Measurements from ENCODE around the gene KRT83.
"Not testable (repeated sequence)": the region's sequence is repeated elsewhere in the genome, so short reads cannot be mapped to it uniquely, and the experiment has no call there.

The KRT83 gene

GRCh38 chr12:52291267-52291935, 29.8 kb downstream of the KRT83 start, which contains the start of gene KRT81:
Gene KRT81 (minus strand): TSS chr12:52291534. CDS start chr12:52291465, 69 bp downstream.
- Histone ChIP-seq H3K9ac (ENCODE audit: low read length) (no peak within 1 kb of the TSS), H3K4me2 (ENCODE audit: low read depth, low read length) (no peak within 1 kb of the TSS), H3K4me1 (ENCODE audit: low read length) (no peaks in the 10 kb centered on the region), H4K20me1 (ENCODE audit: insufficient read depth, low read length) (no peaks in the 10 kb centered on the region), H3K27ac (ENCODE audit: low read length) (no peak within 1 kb of the TSS), H3K79me2 (ENCODE audit: low read length) (no peaks in the 10 kb centered on the region), H3K27me3 (replicated peaks; ENCODE audit: insufficient read depth, low read length) (peaks cover 8% of the 10 kb centered on the region), H3K4me3 (ENCODE audit: low read length) (no peak within 1 kb of the TSS), H3F3A (ENCODE audit: insufficient read depth, low read length) (no peaks in the 10 kb centered on the region), H3K9me2 (replicated peaks; ENCODE audit: insufficient read depth, low read length) (no peaks in the 10 kb centered on the region), H3K9me3 (replicated peaks; ENCODE audit: insufficient read depth, low read length) (no peaks in the 10 kb centered on the region), H3K36me3 (replicated peaks; ENCODE audit: insufficient read depth, low read length) (no peaks in the 10 kb centered on the region), H2AFZ (ENCODE audit: low read length) (no peak within 1 kb of the TSS)
- DNase-seq = no peak
- no peak for TF ChIP-seq EZH2phosphoT487 (IDR thresholded peaks at IDR 0.05; ENCODE audit: low read length)
- TF ChIP-seq EZH2 (optimal IDR thresholded peaks at IDR 0.05; ENCODE audit: low read depth, low read length) = no peak
- no peak for TF ChIP-seq CTCF (IDR thresholded peaks at IDR 0.05; ENCODE audit: low read length)

GRCh38 chr12:52290483-52291134, 30.6 kb downstream of the KRT83 start:
- H3K9me2 ChIP-seq (replicated peaks; ENCODE audit: insufficient read depth, low read length); H3K4me2 ChIP-seq (ENCODE audit: low read depth, low read length); H3K79me2 ChIP-seq (ENCODE audit: low read length); H3K4me1 ChIP-seq (ENCODE audit: low read length); H3K4me3 ChIP-seq (ENCODE audit: low read length); H3K9ac ChIP-seq (ENCODE audit: low read length); H4K20me1 ChIP-seq (ENCODE audit: insufficient read depth, low read length); H3F3A ChIP-seq (ENCODE audit: insufficient read depth, low read length); H2AFZ ChIP-seq (ENCODE audit: low read length); H3K36me3 ChIP-seq (replicated peaks; ENCODE audit: insufficient read depth, low read length); H3K27me3 ChIP-seq (replicated peaks; ENCODE audit: insufficient read depth, low read length); DNase-seq; H3K9me3 ChIP-seq (replicated peaks; ENCODE audit: insufficient read depth, low read length); H3K27ac ChIP-seq (ENCODE audit: low read length): not testable (repeated sequence)

DNA sequence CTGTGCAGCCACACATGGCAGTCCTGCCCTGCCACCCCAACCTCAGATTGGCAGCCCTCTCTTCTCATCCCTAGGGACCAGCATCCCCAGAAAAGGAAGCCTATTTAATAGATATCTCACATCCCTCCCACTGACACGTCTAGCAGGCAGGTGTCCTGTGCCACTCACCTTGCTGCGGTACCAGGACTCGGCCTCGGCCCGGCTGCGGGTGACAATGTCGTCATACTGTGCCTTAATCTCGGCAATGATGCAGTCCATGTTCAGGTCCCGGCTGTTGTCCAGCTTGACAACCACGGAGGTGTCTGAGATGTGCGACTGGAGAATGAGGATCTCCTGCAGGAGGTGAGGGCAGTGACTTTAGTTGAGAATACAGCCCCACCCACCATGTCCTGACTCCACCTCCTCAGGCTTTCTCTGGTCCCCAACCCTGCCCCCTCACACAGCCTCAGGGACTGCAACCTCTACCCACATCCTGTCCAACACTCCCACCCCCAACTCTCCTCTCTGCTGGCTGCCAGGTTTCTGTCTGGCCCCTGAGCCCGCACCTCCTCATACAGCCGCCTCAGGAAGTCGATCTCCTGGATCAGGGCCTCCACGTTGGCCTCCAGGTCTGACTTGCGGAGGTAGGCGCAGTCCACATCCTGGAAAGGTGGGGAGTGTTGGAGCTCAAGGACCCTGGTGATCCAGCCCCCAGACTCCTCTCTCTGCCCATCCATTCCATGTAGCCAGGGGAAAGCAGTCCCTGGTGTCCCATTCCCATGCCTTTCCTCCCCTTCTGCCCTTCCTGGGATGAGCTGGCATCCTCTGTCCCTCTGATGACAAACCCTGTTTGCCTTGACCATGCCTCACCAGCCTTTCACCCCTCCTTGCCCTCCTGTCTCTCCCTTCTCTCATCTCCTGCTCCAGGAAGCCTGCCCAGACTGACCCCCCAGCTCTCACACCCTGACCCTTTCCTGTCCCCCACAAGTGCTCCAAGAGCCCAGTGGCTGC, 33.1 kb downstream of the KRT83 start:
- not testable (repeated sequence) for H3K4me1 ChIP-seq (ENCODE audit: low read length); H4K20me1 ChIP-seq (ENCODE audit: insufficient read depth, low read length); H3K4me3 ChIP-seq (ENCODE audit: low read length); H3K79me2 ChIP-seq (ENCODE audit: low read length); H3K27me3 ChIP-seq (replicated peaks; ENCODE audit: insufficient read depth, low read length); H3K9ac ChIP-seq (ENCODE audit: low read length); H3K9me2 ChIP-seq (replicated peaks; ENCODE audit: insufficient read depth, low read length); H3K4me2 ChIP-seq (ENCODE audit: low read depth, low read length); H3K9me3 ChIP-seq (replicated peaks; ENCODE audit: insufficient read depth, low read length); H3F3A ChIP-seq (ENCODE audit: insufficient read depth, low read length); H2AFZ ChIP-seq (ENCODE audit: low read length); H3K27ac ChIP-seq (ENCODE audit: low read length); H3K36me3 ChIP-seq (replicated peaks; ENCODE audit: insufficient read depth, low read length)
- DNase-seq = peak; percentile 19

DNA sequence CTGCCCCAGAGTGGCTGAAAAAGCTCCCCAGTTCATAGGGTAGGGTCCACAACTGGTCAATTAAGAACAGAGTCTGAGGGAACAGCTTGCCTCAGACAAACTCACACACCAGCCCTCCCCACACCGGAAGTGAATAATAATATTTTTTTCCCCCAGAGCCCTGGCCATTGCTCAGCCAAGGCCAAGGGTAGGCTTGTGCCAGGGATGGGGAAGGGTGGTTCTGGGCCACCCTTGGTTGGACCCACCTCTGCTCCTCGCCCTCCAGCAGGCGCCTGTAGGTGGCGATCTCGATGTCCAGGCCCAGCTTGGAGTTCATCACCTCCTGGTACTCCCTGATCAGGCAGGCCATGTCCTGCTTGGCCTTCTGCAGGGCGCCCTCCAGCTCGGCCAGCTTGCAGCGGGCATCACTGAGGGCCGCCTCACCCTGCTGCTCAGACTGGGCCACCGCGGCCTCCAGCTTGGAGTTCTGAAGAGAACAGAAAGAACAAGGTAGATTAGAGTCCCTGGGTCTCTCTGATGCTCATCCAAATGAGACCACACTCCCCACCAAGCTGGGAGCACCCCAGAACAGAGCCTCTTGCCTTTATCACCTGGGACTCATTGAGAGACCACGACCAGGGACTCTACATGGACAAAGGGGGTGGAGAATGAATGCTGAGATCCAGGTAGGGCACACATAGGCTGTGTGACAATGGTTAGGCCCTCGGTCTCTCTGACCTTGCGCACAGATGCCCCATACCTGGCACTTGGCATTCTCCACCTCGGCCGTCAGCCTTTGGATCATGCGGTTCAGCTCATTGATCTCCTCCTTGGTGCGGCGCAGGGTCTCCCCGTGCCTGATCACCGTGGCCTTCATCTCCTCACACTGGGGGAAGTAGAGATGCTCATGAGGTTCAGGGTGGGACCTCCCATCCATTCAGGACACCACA, 34.1 kb downstream of the KRT83 start:
- peak; percentile 7; the same call in 1 of the 2 replicates for TF ChIP-seq CTCF (IDR thresholded peaks at IDR 0.05; ENCODE audit: low read length)
- not testable (repeated sequence) for H3K4me3 ChIP-seq (ENCODE audit: low read length)

More for the DNA sequence above, 34.1 kb downstream of the KRT83 start:
- not testable (repeated sequence) for H4K20me1 ChIP-seq (ENCODE audit: insufficient read depth, low read length); H3K27me3 ChIP-seq (replicated peaks; ENCODE audit: insufficient read depth, low read length); H3K4me1 ChIP-seq (ENCODE audit: low read length); H3K9me3 ChIP-seq (replicated peaks; ENCODE audit: insufficient read depth, low read length); H3F3A ChIP-seq (ENCODE audit: insufficient read depth, low read length); H2AFZ ChIP-seq (ENCODE audit: low read length); H3K9me2 ChIP-seq (replicated peaks; ENCODE audit: insufficient read depth, low read length); H3K27ac ChIP-seq (ENCODE audit: low read length); H3K36me3 ChIP-seq (replicated peaks; ENCODE audit: insufficient read depth, low read length); DNase-seq; H3K4me2 ChIP-seq (ENCODE audit: low read depth, low read length); H3K9ac ChIP-seq (ENCODE audit: low read length); H3K79me2 ChIP-seq (ENCODE audit: low read length)
